ENCODE data around the gene ATG10.
A peak's percentile ranks its signal among the peaks of the same experiment; 100 is the strongest.
"Not testable (repeated sequence)": the region's sequence is repeated elsewhere in the genome, so short reads cannot be mapped to it uniquely, and the experiment has no call there.

The ATG10 gene

GRCh38 chr5:82042894-82043293 is 71.1 kb downstream of the ATG10 start:
- in situ Hi-C loops (cut with MboI; ENCODE audit: low pct_unique_long_range_greater_than_20kb, low sequenced_read_pairs): not testable (repeated sequence)

GRCh38 chr5:82044010-82044409 is 72.2 kb downstream of the ATG10 start:
- peak; percentile 76 for DNase-seq
- in situ Hi-C loops (cut with MboI; ENCODE audit: low pct_unique_long_range_greater_than_20kb, low sequenced_read_pairs): no loop called here

More at GRCh38 chr5:82042894-82043293, 71.1 kb downstream of the ATG10 start:
- DNase-seq: not testable (repeated sequence)

GRCh38 chr5:82045554-82046275 is 73.9 kb downstream of the ATG10 start:
- no peak for DNase-seq
- in situ Hi-C loops (cut with MboI; ENCODE audit: low pct_unique_long_range_greater_than_20kb, low sequenced_read_pairs): no loop called here

GRCh38 chr5:82046276-82046647 is 74.4 kb downstream of the ATG10 start:
- in situ Hi-C loops (cut with MboI; ENCODE audit: low pct_unique_long_range_greater_than_20kb, low sequenced_read_pairs): no loop called here
- DNase-seq: no peak

- no peak for DNase-seq
These were observed 79.1 kb downstream of the ATG10 start for GRCh38 chr5:82050955-82051354.

GRCh38 chr5:82054004-82054710 is 82.3 kb downstream of the ATG10 start:
- DNase-seq: peak; percentile 7
- in situ Hi-C loops (cut with MboI; ENCODE audit: low pct_unique_long_range_greater_than_20kb, low sequenced_read_pairs): no loop called here

More at GRCh38 chr5:82050955-82051354, 79.1 kb downstream of the ATG10 start:
- in situ Hi-C loops (cut with MboI; ENCODE audit: low pct_unique_long_range_greater_than_20kb, low sequenced_read_pairs): no loop called here

GRCh38 chr5:82057051-82057450 is 85.2 kb downstream of the ATG10 start:
- in situ Hi-C loops (cut with MboI; ENCODE audit: low pct_unique_long_range_greater_than_20kb, low sequenced_read_pairs): no loop called here
- no peak for DNase-seq

- in situ Hi-C loops (cut with MboI; ENCODE audit: low pct_unique_long_range_greater_than_20kb, low sequenced_read_pairs): no loop called here
- no peak for DNase-seq
These were observed 86.9 kb downstream of the ATG10 start for GRCh38 chr5:82058710-82059109.

GRCh38 chr5:82066791-82067190 is 95.0 kb downstream of the ATG10 start:
- in situ Hi-C loops (cut with MboI; ENCODE audit: low pct_unique_long_range_greater_than_20kb, low sequenced_read_pairs): no loop called here
- DNase-seq: no peak

GRCh38 chr5:82068042-82068441 is 96.2 kb downstream of the ATG10 start:
- DNase-seq; in situ Hi-C loops (cut with MboI; ENCODE audit: low pct_unique_long_range_greater_than_20kb, low sequenced_read_pairs): not testable (repeated sequence)

- DNase-seq: no peak
- in situ Hi-C loops (cut with MboI; ENCODE audit: low pct_unique_long_range_greater_than_20kb, low sequenced_read_pairs): no loop called here
These were observed 96.9 kb downstream of the ATG10 start for GRCh38 chr5:82068723-82069122.

GRCh38 chr5:82072138-82072537 is 100.3 kb downstream of the ATG10 start:
- no peak for DNase-seq

GRCh38 chr5:82073179-82073578 is 101.4 kb downstream of the ATG10 start:
- no peak for DNase-seq
- in situ Hi-C loops (cut with MboI; ENCODE audit: low pct_unique_long_range_greater_than_20kb, low sequenced_read_pairs): no loop called here

More at GRCh38 chr5:82072138-82072537, 100.3 kb downstream of the ATG10 start:
- in situ Hi-C loops (cut with MboI; ENCODE audit: low pct_unique_long_range_greater_than_20kb, low sequenced_read_pairs): no loop called here

GRCh38 chr5:82074950-82075349 is 103.1 kb downstream of the ATG10 start:
- in situ Hi-C loops (cut with MboI; ENCODE audit: low pct_unique_long_range_greater_than_20kb, low sequenced_read_pairs): no loop called here
- DNase-seq: no peak

GRCh38 chr5:82077496-82077895 is 105.7 kb downstream of the ATG10 start:
- in situ Hi-C loops (cut with MboI; ENCODE audit: low pct_unique_long_range_greater_than_20kb, low sequenced_read_pairs): no loop called here

GRCh38 chr5:82091617-82092016 is 119.8 kb downstream of the ATG10 start:
- DNase-seq: no peak
- in situ Hi-C loops (cut with MboI; ENCODE audit: low pct_unique_long_range_greater_than_20kb, low sequenced_read_pairs): no loop called here

More at GRCh38 chr5:82077496-82077895, 105.7 kb downstream of the ATG10 start:
- DNase-seq: no peak

- in situ Hi-C loops (cut with MboI; ENCODE audit: low pct_unique_long_range_greater_than_20kb, low sequenced_read_pairs): no loop called here
- no peak for DNase-seq
These were observed 123.7 kb downstream of the ATG10 start for GRCh38 chr5:82095536-82095935.

- in situ Hi-C loops (cut with MboI; ENCODE audit: low pct_unique_long_range_greater_than_20kb, low sequenced_read_pairs): no loop called here
- DNase-seq: no peak
These were observed 124.4 kb downstream of the ATG10 start for GRCh38 chr5:82096249-82096648.

GRCh38 chr5:82100303-82101077 is 128.7 kb downstream of the ATG10 start:
- in situ Hi-C loops (cut with MboI; ENCODE audit: low pct_unique_long_range_greater_than_20kb, low sequenced_read_pairs): no loop called here
- DNase-seq: peak; percentile 82

- no peak for DNase-seq
- in situ Hi-C loops (cut with MboI; ENCODE audit: low pct_unique_long_range_greater_than_20kb, low sequenced_read_pairs): no loop called here
These were observed 133.0 kb downstream of the ATG10 start for GRCh38 chr5:82104872-82105271.

Measured in KBM-7 (cell line).